Panc1 (cell line): ENCODE results near the gene STK10.

Experiments used
- CTCF ChIP-seq: fragments of 450-650 bp; IDR thresholded peaks from 2 replicates; pipeline ENCODE4 v1.5.1; 2017; ENCODE audit warnings: mild to moderate bottlenecking
- POLR2AphosphoS5 ChIP-seq: IDR thresholded peaks from 2 replicates; pipeline ENCODE4 v1.6.1; 2012; ENCODE audit warnings: mild to moderate bottlenecking, low read depth, low read length, moderate library complexity
- REST ChIP-seq, 2 experiments: IDR thresholded peaks; 2 replicates each; pipeline ENCODE4 v1.6.1; 2011 to 2012; ENCODE audit warnings: low read depth in 2 of 2, control low read depth in 1 of 2, low read length in 1 of 2, mild to moderate bottlenecking in 1 of 2, moderate library complexity in 1 of 2; ENCODE audit not compliant: insufficient read depth in 1 of 2
- SIN3A ChIP-seq: IDR thresholded peaks from 2 replicates; pipeline ENCODE4 v1.6.1; 2012; ENCODE audit warnings: low read depth, mild to moderate bottlenecking, low read length, moderate library complexity, borderline replicate concordance; ENCODE audit not compliant: insufficient read depth
- TCF7L2 ChIP-seq: IDR thresholded peaks from 2 replicates; pipeline ENCODE4 v1.6.1; 2011; ENCODE audit warnings: mild to moderate bottlenecking, low read depth, low read length, inconsistent platforms

- TF ChIP-seq CTCF: no peak
- TF ChIP-seq POLR2AphosphoS5: no peak
- TF ChIP-seq TCF7L2: no peak
- TF ChIP-seq REST (IDR thresholded peaks at IDR 0.05; ENCODE audit: insufficient read depth in 1 of 2, low read depth in 2 of 2, low read length in 1 of 2): no peak
- no peak for TF ChIP-seq SIN3A
Observed at GRCh38 chr5:171999877-172000276, 188.1 kb downstream of the STK10 start.
